Measurements from ENCODE around the gene RNF223. TPM values are rescaled to one million over a fixed set of nuclear protein-coding genes. Genes with fewer than 3 reads are reported as not detected.

Gene RNF223
- total RNA-seq, 1 experiment from 2014 or later = 6.3 TPM

DNA sequence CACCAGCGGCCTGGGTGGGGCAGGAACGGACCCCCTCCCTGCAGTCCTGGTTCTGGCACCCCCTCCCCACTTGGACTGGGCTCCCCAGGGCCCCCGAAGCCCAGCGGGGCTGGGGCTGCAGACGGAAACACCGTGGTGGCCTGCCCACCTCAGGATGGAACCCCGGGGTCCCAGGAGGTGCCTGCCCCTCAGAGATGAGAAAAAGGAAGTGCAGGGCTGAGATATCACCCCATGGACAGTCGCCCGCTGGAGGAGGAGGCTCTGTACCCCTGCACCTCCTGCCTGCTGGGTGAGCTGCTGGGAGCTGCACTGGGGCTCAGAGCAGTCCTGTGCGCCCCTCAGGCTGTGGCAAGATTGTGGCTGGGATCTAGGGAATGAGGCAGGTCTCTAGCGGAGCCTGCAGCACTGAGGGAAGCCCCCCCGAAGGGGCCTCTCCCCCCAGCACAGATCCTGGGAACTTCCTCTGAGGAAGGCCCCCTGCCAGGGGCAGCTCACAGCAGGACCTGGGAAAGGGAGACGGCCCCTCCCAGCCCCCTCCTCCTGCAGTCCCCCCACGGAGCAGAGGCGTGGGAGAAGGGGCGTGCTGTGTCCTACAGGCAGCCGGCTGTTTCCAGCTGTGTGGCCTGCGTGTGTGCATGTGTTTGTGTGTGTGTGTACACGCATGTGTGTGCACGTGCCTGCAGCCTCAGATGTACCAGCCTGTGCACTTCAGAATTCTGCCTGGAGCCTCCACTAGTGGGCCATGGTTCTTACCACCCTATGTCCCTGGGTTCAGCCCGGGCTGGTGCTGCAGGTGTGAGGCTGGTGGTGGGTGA is 47.3 kb downstream of the RNF223 start:
- Histone ChIP-seq H3K9me2 (ENCODE audit: insufficient read depth) (no peaks in the 10 kb centered on the region), H3K27me3 (ENCODE audit: insufficient read depth, low read length) (no peaks in the 10 kb centered on the region), H2AFZ (ENCODE audit: low read depth, low read length, poor library complexity, severe bottlenecking) (no peak overlapping the region), H3K9me3 (ENCODE audit: control insufficient read depth in 1 of 2, insufficient read depth in 1 of 2, low read depth in 1 of 2, low read length in 2 of 2) (no peaks in the 10 kb centered on the region), H3K9ac (ENCODE audit: low read length) (no peak overlapping the region), H3K4me2 (ENCODE audit: low read length) (no peak overlapping the region), H3K4me3 (replicated peaks in 1 of 2; ENCODE audit: low read depth in 1 of 2, low read length in 2 of 2) (no peak overlapping the region), H3K27ac (ENCODE audit: low read depth, low read length) (no peak overlapping the region), H4K20me1 (ENCODE audit: insufficient read depth) (no peaks in the 10 kb centered on the region), H3K36me3 (ENCODE audit: control insufficient read depth in 1 of 2, insufficient read depth in 2 of 2, low read length in 2 of 2) (peaks cover 0 to 23% of the 10 kb centered on the region in 2 experiments; a peak in 2 of 4 replicates), H3K4me1 (ENCODE audit: control insufficient read depth in 1 of 2, insufficient read depth in 2 of 2, low read length in 2 of 2) (peaks cover 29 to 42% of the 10 kb centered on the region in 2 experiments), H3K79me2 (ENCODE audit: insufficient read depth, low read length) (peaks cover 76% of the 10 kb centered on the region)
- ATAC-seq (no peak), DNase-seq (ENCODE audit: low read depth, low spot score) (no peak)
- CTCF ChIA-PET = no interaction called here
- intact Hi-C loops (cut with micrococcal nuclease) = no loop called here
- POLR2A ChIA-PET = no interaction called here
- no peak for TF ChIP-seq EZH2 (IDR thresholded peaks at IDR 0.05)
- no peak for TF ChIP-seq RAD21 (IDR thresholded peaks at IDR 0.05; ENCODE audit: low read depth)
- TF ChIP-seq CBX3 (IDR thresholded peaks at IDR 0.05; ENCODE audit: low read depth) = no peak
- RAD21 ChIA-PET (ENCODE audit: low non-redundant PET in 1 of 2, low total read pairs in 2 of 2, uncharacterized antibody in 2 of 2, unreplicated experiment in 2 of 2) = no interaction called here
- no TSS peak for BruUV-seq (replicated peaks)

DNA sequence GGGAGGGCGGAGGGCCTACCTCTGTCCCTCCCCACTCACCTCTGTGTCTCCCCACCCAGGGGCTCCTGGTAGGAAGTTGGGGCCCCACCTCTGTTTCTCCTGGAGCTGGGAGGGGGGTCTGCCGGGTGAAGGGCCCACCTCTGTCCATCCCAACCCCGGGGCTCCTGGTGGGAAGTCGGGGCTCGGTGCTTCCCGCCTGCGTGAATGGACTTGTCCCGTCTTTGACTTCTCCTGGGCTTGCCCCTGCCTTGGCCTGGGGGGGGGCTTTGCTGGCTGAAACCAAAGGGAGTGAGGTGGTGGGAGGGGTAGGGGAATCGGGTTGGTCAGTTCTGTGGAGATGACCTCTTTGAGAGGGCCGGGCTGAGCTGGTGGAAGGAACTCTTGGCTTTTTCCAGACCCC is 48.4 kb downstream of the RNF223 start:
- Histone ChIP-seq H3K4me2 (ENCODE audit: low read length) (no peak overlapping the region), H3K9me2 (ENCODE audit: insufficient read depth) (no peaks in the 10 kb centered on the region), H3K27me3 (ENCODE audit: insufficient read depth, low read length) (no peaks in the 10 kb centered on the region), H3K9ac (ENCODE audit: low read length) (no peak overlapping the region), H2AFZ (ENCODE audit: low read depth, low read length, poor library complexity, severe bottlenecking) (no peak overlapping the region), H4K20me1 (ENCODE audit: insufficient read depth) (no peaks in the 10 kb centered on the region), H3K79me2 (ENCODE audit: insufficient read depth, low read length) (peaks cover 78% of the 10 kb centered on the region), H3K4me3 (replicated peaks in 1 of 2; ENCODE audit: low read depth in 1 of 2, low read length in 2 of 2) (no peak overlapping the region), H3K27ac (ENCODE audit: low read depth, low read length) (no peak overlapping the region; the same call in 1 of the 2 replicates), H3K36me3 (ENCODE audit: control insufficient read depth in 1 of 2, insufficient read depth in 2 of 2, low read length in 2 of 2) (peaks cover 0 to 23% of the 10 kb centered on the region in 2 experiments; a peak in 2 of 4 replicates), H3K4me1 (ENCODE audit: control insufficient read depth in 1 of 2, insufficient read depth in 2 of 2, low read length in 2 of 2) (peaks cover 33 to 52% of the 10 kb centered on the region in 2 experiments), H3K9me3 (ENCODE audit: control insufficient read depth in 1 of 2, insufficient read depth in 1 of 2, low read depth in 1 of 2, low read length in 2 of 2) (no peaks in the 10 kb centered on the region)
- TF ChIP-seq JUND (IDR thresholded peaks at IDR 0.05) = no peak
- BruUV-seq (replicated peaks) = no TSS peak
- no peak for ATAC-seq
- ChIA-PET RAD21 (ENCODE audit: low non-redundant PET in 1 of 2, low total read pairs in 2 of 2, uncharacterized antibody in 2 of 2, unreplicated experiment in 2 of 2) (no interaction called here), CTCF (no interaction called here), POLR2A (no interaction called here)
- DNase-seq (ENCODE audit: low read depth, low spot score) = no peak
- intact Hi-C loops (cut with micrococcal nuclease) = no loop called here
